HG02970 (cell line): Measurements from ENCODE around the gene ZMAT5.

Experiments used
- ATAC-seq: cut with Tn5 transposase; IDR thresholded peaks from one replicate; pipeline ENCODE4 v1.9.1; 2021; ENCODE audit warnings: mild to moderate bottlenecking, moderate library complexity, moderate number of reproducible peaks; ENCODE audit not compliant: unreplicated experiment, low FRiP score

The ZMAT5 gene

DNA sequence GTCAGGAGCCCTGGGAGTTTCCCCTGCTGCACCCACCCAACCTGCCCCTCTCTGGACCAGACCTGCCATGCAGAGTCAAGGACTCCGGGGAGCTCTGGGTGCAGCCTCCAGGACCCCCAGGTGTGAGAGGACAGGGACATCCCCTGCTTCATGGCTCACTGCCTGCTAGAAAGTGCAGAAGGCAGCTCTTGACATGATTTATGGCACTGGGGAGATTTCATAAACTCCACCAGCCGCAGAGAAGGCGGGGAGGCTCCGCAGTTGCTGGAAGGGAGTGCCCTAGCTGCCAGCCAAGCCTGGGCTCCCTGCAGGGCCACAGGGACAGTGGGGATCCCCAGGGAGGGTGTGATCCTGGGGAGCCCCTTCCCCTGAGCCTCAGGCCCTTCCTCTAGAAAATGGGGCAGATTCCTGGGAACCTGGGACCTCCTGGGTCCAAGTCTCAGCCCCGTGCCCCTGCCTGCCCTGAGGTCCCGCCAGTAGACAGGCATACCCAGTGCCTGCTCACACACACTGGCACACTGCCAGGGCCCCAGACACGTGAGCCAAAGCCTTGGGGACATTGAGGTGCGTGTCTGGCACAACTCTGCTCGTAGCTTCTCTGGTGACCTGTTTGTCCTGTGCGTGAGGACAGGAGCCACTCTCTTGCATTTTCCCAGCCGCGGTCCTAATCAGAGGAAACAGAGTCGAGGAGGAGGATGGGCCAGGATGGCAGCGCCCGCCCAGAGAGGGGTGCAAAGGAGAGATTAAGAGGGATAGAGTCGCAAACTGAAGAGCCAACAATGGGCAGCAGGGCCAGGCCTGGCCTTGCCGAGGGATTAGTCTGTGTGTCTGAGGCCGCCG is 33.2 kb downstream of the ZMAT5 start:
- no peak for ATAC-seq

DNA sequence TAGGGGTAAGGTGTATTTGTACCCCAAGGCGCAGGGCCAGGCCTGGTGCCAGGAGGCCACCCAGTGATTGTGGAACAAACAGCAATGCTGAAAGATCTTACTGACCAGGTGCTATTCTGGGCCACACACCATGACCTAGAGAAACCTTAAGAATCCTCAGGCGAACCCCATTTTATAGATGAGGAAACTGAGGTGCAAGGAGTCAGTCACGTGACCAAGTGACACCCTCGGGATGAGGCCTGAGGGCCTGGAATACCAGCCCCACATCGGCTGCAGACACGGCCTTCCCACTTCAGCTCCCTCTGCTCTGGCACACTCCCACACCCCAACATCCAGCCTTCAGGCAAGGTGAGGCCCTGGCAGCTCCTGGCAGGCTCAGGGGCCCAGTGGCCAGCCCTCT is 33.9 kb downstream of the ZMAT5 start:
- no peak for ATAC-seq

- no peak for ATAC-seq
Observed at GRCh38 chr22:29731058-29731850, 35.6 kb downstream of the ZMAT5 start.

DNA sequence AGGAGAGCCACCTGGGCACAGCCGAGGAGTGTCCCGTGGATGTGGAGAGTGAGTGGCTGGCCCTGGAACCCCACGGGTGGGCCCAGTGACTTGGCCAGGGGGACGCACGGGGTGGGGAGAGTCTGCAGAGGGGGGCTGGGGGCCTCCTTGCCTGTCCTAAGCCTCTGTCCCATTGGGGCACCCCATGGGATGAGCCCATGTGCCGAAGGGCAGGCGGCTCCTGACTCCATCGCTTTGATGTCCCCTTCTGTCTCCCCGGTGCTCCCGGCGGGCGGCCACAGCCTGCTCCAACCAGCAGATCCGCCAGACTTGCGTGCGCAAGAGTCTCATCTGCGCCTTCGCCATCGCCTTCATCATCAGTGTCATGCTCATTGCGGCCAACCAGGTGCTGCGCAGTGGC is 37.6 kb downstream of the ZMAT5 start:
- no peak for ATAC-seq

DNA sequence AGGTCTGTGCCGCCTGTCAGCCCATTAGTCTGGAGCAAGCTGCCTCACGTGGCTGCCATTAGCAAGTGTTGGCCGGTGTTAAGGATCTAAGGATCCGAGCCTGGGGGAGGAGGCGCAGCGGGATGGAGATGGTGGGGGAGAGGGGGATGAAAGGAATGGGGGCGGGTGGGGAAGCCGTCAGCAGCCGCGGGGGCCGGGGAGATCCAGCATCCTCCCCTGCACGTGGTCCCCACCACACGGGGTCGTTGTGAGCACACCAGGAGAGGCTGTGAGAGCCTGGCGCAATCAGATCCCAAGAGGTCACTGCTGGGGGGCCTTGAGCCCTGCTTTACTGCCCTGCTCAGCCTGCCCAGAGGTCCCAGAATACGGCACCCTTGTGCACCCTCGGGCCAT is 39.7 kb downstream of the ZMAT5 start:
- ATAC-seq: no peak

DNA sequence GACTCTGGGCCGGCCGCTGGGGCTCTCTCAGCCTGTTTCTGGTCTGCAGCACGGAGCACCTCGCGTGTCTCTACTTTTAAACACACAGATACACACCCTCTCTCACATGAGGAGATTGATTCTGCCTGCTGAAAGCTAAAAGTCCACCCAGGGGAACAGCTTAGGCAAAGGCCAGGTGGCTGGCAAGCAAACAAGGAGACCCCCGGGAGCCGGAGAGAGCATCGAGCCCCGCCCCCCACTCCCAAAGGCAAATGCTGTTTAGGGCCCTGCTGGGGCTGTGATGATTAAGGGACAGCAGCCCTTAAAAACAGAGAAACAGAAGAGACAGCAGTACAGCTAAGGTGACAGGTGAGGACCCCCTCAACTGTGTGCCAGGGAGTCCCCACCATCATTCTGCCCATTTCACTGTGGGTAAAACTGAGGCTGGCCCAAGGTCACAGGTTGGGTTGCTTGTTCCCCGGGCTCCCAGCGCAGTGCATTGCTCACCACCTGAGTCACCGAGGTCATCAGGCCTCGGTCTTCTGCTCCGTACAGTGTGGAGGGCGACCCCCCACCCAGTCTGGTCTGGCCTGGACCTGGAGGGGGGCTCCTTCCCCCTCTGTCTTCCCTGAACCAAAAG is 40.2 kb downstream of the ZMAT5 start:
- no peak for ATAC-seq

GRCh38 chr22:29726106-29726505 is 40.7 kb downstream of the ZMAT5 start:
- ATAC-seq: no peak

GRCh38 chr22:29724843-29725242 is 42.0 kb downstream of the ZMAT5 start:
- no peak for ATAC-seq

DNA sequence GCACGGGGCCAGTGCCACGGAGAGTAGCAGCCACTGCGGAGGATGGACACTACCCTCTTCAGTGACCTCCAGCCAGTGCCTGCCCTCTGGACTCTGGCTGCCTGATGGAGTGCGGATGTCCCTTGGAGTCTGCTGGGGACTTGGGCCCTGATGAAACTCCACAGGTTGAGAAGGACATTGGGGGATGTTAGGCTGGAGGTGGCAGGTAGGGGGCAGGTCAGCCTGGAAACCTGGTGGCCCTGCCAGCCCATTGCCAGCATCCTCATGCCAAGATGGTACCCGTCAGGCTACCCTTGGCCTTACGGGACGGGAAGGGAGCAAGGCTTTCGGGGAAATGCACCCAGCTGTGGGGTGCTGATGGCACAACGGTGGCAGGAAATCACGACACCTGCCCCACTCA is 43.0 kb downstream of the ZMAT5 start:
- ATAC-seq: no peak

DNA sequence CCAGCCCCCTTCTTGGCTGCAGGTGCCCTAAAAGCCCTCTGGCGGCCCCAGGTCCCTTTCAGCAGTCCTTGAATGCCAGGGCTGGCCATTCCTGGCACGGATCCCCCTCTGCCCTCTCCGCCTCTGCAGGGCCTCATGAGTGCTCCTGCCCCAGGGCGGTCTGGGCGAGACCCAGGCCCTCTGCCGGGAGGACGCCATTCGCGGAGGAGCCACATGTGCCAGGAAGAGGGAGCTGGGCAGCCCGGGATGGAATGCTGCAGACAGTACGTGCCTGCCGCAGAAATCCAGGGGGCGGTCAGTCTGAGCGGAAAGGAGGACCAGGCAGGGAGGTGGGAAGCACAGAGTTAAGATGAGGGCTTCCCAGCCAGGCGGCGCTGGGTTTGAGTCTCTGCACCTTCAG is 44.2 kb downstream of the ZMAT5 start:
- ATAC-seq: no peak

DNA sequence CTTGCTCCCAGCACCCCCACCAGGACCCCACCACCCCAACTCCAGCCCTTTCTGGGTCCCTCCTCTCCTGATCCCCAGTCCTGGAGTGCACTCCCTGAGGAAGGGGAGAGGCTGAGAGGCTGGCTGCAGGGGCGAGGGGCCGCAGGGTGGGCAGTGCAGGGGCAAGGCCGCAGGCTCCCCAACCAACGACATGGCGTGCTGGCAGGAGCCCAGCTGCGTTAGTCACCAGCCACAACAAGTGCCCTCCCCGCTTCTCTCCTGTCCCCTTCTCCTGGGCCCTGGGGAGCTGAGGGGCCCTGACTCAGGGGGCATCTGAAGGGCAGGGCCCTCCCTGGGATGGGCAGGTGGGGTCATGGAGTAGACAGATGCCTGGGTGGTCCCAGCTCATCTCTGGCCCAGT is 44.7 kb downstream of the ZMAT5 start:
- ATAC-seq: no peak

DNA sequence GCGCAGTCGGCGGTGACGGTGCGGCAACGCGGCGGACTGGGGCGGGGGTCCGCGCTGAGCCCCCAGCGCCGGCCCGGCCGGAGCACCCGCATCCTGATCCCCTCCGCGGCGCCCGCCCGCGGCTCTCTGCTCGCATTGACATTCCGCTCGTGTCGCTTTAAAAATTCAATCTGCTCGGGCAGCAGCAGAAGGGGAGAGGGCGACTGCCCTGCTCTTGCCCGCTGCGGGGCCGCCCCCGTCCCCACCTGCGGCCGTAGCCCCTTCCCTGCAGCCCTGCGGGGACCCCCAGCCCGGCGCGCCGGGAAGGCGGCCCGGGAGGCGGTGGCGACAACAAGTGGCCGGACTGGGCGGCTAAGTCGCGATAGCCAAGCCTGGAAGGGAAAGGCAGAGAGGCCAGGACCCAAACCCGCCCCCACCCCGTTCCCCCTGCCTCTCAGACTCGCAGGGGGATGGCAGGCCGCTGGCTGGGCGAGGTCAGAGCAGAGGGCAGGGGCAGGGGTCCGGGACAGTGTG is 45.9 kb downstream of the ZMAT5 start:
- ATAC-seq: no peak

DNA sequence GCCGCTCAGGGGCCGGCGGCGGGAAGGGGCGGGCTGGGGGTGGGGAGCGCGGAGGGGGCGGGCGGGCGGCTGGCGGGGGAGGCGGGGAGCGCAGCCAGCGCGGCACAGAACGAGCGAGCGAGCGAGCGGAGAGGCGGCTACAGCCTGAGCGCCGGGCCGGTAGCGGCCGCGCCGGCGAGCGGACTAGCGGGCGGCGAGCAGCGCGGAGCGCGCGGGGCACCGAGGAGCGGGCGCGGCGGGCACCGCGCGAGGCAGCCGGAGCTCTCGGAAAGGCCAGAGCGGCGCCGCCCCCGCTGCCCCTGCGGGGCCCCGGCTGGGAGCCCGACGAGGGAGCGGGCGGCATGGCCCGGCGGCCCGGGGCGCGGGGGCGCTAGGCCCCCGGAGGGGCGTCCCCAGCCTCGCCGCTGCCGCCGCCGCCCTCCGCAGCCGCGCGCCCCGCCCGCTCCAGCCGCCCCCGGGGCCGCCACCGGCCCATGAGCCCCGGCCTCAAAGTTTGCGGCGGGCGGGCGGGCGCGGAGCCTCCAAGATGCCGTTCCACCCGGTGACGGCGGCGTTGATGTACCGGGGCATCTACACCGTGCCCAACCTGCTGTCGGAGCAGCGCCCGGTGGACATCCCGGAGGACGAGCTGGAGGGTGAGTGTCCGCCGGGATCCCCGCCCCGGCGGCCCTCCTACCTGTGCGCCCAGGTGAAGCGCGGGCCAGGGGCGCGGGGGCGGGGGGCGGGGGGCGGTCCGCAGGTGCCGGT is 46.7 kb downstream of the ZMAT5 start, which contains the start of gene CABP7:
CABP7 (plus strand) TSS at position 105 of the 747 bp plus-strand sequence; CDS start at position 527, 422 bp downstream.
- no peak for ATAC-seq

DNA sequence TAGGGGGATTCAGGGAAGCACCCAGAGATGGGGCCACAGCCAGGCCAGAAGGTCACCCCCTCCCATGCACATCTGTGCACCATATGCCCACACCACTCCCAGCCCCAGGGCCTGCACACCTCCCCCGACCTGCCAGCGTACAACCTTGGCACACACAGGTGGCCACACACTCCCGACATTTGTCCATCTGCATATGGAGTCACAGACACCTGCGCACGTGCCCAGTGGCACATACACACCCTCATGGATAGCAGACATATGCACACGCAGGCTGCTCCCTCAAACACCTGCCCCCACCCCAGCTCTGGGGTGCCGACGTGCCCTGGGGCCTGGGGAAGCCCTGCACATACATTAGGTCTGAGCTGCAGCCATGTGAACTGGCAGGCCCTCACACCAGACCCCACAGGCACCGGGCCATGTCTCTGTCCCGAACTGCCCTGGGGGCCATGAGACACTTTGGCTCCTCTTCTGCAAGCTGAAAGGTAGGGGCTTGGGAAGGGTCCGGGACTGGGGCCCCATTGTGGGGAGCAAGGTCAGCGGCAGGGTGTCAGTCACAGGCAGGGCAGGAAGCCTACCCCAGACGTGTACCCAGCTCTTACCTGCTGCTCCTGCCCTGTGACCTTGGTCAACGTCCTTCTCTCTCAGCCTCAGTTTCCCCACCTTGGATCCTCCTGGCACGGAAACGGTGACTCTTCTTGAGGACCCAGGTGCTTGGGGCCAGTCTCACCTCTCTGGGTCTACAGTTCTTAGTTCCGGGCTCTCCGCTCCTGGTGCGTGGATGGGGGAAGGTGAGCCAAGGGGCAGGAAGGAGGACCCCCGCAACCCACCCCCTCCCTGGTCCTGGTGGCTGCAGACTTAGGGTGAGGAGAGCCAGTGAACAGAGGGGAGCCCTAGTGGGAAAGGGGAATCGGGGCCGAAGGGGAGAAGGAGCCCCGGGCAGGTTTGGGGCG is 47.6 kb downstream of the ZMAT5 start:
- no peak for ATAC-seq

DNA sequence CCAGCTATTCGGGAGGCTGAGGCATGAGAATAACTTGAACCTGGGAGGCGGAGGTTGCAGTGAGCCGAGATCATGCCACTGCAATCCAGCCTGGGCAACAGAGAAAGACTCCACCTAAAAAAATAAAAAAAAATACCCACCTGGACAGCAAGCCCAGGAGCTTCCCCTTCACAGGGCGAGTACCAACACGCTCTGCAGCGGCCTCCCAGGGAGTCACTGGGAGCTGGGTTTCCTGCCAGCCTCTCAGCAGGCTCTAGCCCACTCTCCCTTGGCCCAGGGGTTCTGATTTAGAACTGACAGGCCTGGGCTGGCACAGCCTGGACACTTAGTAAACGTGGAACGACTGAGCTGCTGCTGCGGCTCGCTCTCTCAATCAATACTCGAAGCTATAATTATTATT is 49.0 kb downstream of the ZMAT5 start:
- ATAC-seq: no peak

- ATAC-seq: no peak
Observed at GRCh38 chr22:29716814-29717545, 49.8 kb downstream of the ZMAT5 start.

DNA sequence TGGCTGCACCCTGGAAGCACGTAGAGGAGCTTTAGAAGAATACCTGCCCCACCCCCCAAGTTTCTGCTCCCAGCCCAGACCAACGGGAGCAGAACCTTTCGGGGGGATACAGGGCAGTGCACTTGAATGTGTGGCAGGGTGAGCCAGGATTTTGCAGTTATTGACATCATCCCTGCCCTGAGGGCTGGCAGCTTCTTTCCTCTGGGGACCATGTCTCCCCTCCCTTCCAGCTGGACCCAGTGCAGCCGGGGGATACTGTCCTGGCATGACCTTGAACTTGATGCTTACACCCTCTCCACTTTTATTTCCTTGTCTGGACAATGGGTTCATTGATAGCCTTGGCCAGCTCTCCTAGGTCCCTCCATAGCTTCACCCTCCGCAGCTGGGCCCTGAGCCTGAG is 51.1 kb downstream of the ZMAT5 start:
- ATAC-seq: no peak

DNA sequence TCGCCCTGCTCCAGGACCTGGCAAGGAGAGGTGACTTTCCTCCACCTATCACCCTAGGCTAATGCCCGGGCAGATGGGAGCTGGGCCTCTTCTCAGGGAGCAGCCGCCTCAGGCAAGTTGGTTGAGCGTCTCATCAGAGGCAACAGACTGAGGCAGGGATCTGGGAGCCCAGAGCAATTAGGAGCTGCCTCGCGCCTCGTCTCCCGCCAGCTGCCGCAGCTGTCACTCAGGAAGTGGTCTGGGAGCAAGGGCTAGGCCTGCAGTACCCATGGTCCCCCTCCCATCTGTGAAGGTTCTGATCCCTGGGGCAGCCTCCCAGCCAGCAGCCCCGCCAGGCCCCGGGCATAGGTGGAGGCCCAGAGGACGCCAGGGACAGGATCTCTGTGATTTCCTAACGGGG is 51.6 kb downstream of the ZMAT5 start:
- ATAC-seq: no peak
